ENCODE measurements around the gene TBC1D9.
"Not testable (repeated sequence)": the region's sequence is repeated elsewhere in the genome, so short reads cannot be mapped to it uniquely, and the experiment has no call there.

Gene TBC1D9

GRCh38 chr4:140756319-140757231 lies at the start of gene TBC1D9:
Gene TBC1D9 (minus strand): TSS chr4:140756385. CDS start chr4:140756045, 340 bp downstream.
- peak; percentile 40 for DNase-seq

DNA sequence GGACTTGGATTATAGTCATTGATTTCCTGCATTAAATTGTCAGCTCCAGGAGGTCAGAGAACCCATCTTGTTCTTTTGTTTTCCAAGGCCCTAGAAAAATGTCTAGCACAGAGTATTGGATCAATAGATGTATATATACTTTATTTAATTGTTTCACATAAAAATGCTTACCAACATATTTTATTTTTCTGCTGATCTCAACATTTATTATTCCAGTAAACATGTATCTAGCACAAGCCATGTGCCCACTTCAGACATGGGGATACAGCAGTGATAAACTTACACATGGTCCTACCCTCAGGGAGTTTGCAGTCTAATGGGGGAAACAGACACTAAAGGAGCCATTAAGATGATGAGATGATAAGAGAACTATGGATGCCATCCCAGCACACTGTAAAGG lies 49.1 kb upstream of the TBC1D9 start:
- DNase-seq = no peak

DNA sequence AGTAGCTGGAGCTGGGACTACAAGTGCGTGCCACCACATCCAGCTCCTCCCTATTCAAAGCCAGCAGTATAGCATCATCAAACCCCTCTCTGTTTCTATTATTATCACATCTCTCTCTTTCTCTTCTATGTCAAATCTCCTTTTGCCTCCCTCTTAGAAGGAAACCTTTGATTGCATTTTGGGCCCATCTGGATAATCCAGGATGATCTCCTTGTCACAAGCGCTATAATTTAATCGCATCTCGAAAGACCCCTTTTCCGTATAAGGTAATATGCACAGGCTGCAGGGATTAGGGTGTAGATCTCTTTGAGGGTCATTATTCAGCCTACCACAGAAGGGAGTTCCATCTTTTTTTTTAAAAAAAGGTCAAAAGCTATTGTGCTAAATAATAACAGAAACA lies 46.4 kb upstream of the TBC1D9 start:
- DNase-seq = no peak

GRCh38 chr4:140800666-140801065 lies 44.5 kb upstream of the TBC1D9 start:
- peak; percentile 5 for DNase-seq

DNA sequence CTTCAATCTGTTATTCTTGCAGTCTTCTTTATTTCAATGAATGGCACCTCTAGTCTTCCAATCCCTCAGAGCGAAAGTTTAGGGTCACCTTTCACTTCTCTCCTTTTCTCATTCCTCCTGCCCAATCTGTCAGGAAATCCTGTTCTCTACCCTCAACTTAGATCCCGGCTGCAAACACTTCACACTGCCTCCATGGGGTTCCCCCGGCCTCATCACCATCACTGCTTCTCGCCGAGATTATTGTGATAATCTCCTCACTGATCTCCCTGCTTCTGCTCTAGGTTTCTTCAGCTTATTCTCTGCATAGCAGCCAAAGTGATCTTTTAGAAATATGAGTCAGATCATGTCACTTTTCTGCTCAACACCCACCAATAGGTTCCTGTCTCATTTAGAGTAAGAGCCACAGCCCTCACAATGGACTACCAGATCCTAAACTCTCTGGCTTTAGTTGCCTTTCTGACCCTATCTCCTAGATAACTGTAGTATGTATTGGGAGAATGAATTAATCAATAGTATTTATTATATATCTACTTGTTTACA lies 43.6 kb upstream of the TBC1D9 start:
- no peak for DNase-seq

DNA sequence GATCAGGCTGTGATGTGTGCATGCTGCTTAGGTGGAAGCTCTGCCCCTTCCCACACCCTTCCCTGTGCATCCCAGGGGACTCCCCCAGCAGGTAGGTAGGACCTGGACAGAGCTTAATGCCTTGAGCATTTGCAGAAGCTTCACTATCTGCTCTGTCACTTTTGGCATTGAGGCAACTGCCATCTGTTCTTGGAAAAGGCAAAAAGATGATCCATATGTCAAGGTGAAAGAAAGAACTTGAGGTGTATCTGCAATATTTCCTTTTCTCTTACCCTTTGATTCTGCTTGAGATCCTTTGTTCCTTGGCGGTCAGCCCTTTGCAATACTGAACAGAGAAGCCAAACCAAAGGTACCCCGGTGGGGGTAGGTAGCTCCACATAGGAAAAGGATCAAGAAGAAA lies 37.1 kb upstream of the TBC1D9 start:
- no peak for DNase-seq

GRCh38 chr4:140790765-140791164 lies 34.6 kb upstream of the TBC1D9 start:
- peak; percentile 5 for DNase-seq

DNA sequence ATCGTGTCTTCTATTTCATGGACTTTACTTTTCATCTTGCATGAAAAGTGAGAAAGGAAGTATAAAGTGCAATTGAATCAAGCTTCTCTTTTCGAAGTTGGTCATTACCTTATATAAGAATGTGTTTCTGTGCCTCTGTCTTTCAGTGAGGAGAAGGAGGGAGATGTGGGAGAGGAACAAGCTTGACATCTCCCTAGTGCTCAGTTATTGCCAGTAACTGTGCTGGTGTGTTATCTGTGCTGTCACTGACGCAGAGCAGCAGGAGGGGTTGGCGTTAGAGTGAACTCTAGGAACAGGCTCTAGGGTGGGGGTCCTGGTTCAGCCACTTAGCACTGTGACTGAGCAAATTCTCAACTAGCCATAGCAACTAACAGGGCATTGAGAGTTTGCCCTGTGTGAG lies 34.0 kb upstream of the TBC1D9 start:
- DNase-seq = no peak

- no peak for DNase-seq
Observed at GRCh38 chr4:140789759-140790158, 33.6 kb upstream of the TBC1D9 start.

DNA sequence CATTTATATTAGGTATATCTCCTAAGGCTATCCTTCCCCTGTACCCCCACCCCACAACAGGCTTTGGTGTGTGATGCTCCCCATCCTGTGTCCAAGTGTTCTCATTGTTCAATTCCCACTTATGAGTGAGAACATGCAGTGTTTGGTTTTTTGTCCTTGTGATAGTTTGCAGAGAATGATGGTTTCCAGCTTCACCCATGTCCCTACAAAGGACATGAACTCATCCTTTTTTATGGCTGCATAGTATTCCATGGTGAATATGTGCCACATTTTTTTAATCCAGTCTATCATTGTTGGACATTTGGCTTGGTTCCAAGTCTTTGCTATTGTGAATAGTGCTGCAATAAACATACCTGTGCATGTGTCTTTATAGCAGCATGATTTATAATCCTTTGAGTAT lies 26.6 kb upstream of the TBC1D9 start:
- not testable (repeated sequence) for DNase-seq

DNA sequence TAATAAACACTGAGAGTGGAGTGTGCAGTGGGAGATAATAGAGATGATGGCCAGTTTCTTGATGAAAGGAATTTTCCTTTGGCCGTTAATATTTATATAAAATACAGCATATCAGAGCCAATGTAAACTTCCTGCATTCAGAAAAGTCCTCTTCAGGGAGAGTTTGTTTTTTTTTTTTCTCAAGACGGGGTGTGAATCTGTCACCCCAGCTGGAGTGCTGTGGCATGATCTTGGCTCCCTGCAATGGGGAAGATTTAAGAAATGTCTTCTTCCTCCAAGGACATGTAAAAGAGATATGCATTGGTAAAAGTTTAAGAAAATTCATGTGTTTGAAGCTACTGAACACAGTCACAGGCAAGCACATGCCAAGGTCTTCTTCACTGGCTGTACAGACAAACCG lies 25.4 kb upstream of the TBC1D9 start:
- no peak for DNase-seq

DNA sequence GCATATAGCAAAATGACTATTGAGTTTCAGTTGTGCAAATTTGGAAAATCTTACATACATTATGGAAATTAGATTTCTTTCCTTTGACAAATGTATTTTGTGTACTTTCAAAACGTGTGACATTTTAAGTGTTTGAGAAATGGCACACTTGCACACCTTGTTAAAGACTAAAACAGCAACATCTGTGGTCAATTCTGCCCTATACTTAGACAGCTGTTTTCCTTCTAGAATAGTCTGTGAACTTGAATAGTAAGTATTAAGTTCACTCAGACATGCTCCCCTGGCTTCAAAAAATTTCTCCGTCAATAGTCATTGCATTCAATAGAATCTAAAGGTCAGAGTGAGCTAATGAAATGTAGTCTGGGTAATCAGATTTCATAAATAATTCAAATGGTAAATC lies 21.7 kb upstream of the TBC1D9 start:
- DNase-seq = no peak

GRCh38 chr4:140777386-140777785 lies 21.2 kb upstream of the TBC1D9 start:
- no peak for DNase-seq

DNA sequence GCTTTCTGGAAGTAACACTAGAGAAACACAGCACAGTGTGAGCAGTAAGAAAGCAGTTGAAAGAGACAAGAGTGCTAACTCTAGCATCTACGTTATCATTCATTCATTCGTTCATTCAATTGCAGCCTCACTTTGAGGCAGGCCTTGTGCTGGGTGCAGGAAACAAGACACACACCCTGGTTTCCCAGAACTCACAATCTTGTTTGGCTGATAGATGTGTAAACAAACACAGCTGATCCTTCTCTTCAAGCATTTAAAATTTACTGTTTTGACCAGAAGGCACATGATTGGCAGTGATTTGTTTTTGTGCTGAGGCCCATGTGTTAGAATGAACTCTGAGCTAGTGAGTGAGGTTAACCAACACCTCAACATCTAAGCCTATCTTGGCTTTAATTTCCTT lies 20.4 kb upstream of the TBC1D9 start:
- DNase-seq = no peak

- no peak for DNase-seq
Observed at GRCh38 chr4:140774956-140775355, 18.8 kb upstream of the TBC1D9 start.

DNA sequence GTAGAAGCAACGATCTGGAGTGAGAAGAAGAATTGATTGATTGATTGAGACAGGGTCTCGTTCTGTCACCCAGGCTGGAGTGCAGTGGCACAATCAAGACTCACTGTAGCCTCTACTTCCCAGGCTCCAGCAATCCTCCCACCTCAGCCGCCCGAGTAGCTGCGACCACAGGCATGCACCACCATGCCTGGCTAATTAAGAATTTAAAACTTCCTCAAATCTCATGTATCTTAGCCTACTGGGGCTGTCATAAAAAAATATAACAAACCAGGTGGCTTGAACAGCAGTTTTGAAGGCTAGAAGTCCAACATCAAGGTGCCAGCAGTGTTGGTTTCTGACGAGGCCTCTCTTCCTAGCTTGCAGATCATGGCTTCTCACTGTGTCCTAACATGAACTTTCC lies 18.3 kb upstream of the TBC1D9 start:
- no peak for DNase-seq

DNA sequence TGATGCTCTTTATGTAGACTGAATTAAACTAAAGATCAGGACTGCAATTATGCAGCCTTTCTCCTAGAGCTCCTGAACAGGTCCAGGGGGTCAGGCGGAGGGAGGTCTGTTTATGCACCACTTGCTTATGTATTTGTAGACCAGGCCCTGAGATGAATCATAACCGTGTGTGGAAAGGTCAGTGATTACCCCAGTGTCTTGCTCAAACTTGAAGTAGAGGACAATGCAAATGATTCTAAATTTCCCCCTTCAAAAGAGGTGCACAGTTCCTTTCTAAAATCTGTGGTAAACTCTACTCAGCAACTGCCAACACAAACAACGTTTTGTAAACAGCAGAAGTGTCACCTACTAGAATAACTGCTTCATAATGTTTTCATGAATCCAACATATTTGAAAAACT lies 13.0 kb upstream of the TBC1D9 start:
- DNase-seq = no peak

GRCh38 chr4:140764785-140765392 lies 8.7 kb upstream of the TBC1D9 start:
- no peak for DNase-seq

GRCh38 chr4:140762202-140762601 lies 6.0 kb upstream of the TBC1D9 start:
- DNase-seq = no peak

DNA sequence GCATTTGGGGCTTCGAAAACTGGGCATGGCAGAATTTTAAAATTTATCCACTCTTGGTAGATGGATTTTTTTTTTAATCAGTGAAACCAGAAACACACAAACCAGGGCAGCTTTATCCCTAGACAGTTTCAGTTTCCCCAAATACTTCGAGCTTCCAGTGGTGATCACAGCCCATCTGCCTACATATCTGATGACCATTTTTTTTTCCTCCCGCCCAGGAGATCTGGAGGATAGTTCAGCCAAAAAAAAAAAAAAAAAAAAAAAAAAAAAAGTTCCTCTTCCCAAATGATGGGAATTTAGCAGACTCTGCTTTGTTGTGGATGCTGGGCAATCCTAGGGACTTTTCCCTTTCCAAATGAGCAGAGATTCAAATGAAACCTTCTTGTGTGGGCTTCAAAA lies 1.0 kb upstream of the TBC1D9 start:
- DNase-seq = no peak

DNA sequence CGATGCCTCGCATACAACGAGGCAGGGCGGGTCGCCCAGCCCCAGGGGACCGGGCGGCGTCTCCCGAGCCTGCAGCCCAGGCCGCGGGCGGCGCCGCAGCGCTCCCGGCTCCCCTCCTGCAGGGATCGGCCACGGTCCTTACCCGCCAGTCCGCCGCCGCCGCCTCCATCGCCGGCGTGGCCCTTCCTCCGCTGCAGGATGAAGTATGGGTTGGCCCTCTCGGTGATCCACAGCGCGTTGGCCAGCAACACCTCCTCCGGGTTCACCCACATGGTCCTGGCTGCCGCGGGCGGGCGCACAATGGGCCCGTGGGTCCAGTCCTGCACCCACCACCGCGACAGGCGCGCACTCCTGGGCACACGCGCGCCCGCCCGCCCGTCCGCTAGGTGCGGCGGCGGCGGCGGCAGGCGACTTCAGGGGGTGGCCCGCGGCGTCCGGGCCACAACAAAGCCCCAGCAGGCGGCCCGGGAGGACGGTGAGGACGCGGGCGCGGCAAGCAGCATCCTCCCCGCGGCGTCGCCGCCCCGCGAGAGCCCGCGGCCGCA lies 339 bp downstream of the TBC1D9 start:
- DNase-seq = peak; percentile 14

DNA sequence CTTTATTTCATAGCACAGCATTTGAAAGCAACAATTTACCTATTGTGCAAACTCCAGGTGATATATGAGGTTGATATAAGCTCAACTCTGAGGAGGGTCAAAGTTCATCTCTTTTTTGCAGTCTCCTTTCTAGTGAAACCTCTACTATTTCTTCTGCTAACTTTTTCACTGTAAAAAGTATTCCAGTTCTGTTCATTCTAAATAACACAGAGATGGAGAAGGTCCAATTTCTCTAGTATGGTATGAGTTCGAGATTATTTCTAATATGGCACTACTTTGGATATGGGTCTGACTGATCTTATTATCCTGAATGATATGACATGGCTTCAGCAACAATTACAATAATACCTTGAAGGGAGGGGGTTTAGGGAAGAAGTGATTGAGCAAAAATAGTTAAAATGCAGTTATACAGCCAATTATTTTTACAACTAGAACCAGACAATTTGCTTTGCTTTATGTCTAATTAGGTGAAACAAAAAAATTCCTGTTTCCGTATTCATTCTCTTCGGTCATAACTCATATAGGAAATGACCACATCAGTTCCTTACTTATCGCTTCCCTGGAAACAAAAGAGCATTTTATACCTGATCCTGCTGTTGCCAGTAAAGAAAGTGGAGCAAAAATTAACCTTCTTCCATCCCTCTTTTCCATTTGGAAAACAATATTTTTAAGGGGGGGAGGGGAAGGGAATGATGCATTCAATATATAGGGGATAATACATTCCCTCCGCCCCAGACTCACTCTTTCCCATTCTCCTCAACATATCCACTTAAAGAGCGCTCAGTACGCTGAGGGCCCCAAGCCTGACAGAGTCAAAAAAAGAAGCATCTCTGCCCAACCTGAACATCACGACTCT lies 1.0 kb downstream of the TBC1D9 start:
- DNase-seq = no peak

- DNase-seq = no peak
Observed at GRCh38 chr4:140753329-140753728, 2.9 kb downstream of the TBC1D9 start.

Data from midbrain (tissue), 1 donor.